Pancreas (tissue), 10 donors: ENCODE results near the gene NF1. TPM values are rescaled to one million over a fixed set of nuclear protein-coding genes. Genes with fewer than 3 reads are reported as not detected.
"Not testable (repeated sequence)": the region's sequence is repeated elsewhere in the genome, so short reads cannot be mapped to it uniquely, and the experiment has no call there.

Experiments
- ATAC-seq, 4 donors: fragments of 200-7000 bp; cut with Tn5 transposase; one replicate each; pipeline versions ENCODE4 v1.8.0 to v1.9.1; 2020; ENCODE audit warnings: mild to moderate bottlenecking in 4 of 4, moderate library complexity in 4 of 4
- DNase-seq, 6 donors: peaks; one replicate each; pipeline ENCODE4 v3.0.0-alpha.2; 2020
- FAIRE-seq: peaks from 2 replicates; lab custom pipeline; 2012; peaks lifted over from hg19 to GRCh38; lab: Jason Lieb, UNC
- H3K27ac ChIP-seq, 4 donors: fragments of 200-600 bp; sonication (generic); 1 replicate in 3 of 4; 2 replicates in 1 of 4; pipeline versions ENCODE4 v1.5.0 to v1.8.0; 2020
- H3K27me3 ChIP-seq, 4 donors: fragments of 200-600 bp; one replicate each; pipeline ENCODE4 v1.8.0; 2021
- H3K36me3 ChIP-seq, 3 donors: fragments of 200-600 bp; sonication (generic) in 1 of 3; one replicate each; pipeline versions ENCODE4 v1.5.0 to v1.8.0; 2020 to 2021
- H3K4me1 ChIP-seq, 3 donors: fragments of 200-600 bp; one replicate each; pipeline ENCODE4 v1.8.0; 2021
- H3K4me3 ChIP-seq, 4 donors: fragments of 200-600 bp; sonication (generic) in 2 of 4; one replicate each; pipeline versions ENCODE4 v1.5.0 to v1.8.0; 2020 to 2021
- H3K9me3 ChIP-seq, 4 donors: fragments of 200-600 bp; one replicate each; pipeline ENCODE4 v1.8.0; 2021
- WGBS, 2 donors: extraction: QIAGEN DNeasy Blood & Tissue Kit; methylation state at CpG; one replicate each; pipeline ENCODE4 v1.1.7; 2013; 5-methylcytosine and 5-hydroxymethylcytosine counted together
- intact Hi-C, 3 donors: fragments of 100-400 bp; cut with DNase I; formaldehyde crosslinking; loops; one replicate each; pipeline versions ENCODE4 v1.11.1 to v1.14.2; 2022
- polyA plus RNA-seq, 2 donors: library from polyadenylated mRNA; stranded (reverse); fragments of 200-250 nt; gene quantifications; one replicate each; pipeline ENCODE4 v1.2.3, GENCODE V29; 2013
- total RNA-seq, 6 donors: library from RNA; stranded (reverse); fragmentation: NEBNext Ultra II Directional in 4 of 6; extraction: Animal tissue kit (Norgen Biotek cat#: 25700) in 4 of 6; gene quantifications; one replicate each; pipeline versions ENCODE4 v1.2.1 to v1.2.4, GENCODE V29; 2021 to 2023
- TF ChIP-seq, protein P1 (sequence below), 4 donors: fragments of 200-600 bp; sonication (generic) in 3 of 4; IDR thresholded peaks; one replicate each; pipeline versions ENCODE4 v1.5.0 to v1.8.0; 2021; ENCODE audit warnings: antibody characterized with exemption in 4 of 4
- donor health status: healthy with polysubstance abuse.
- donor health status: DM: no; HTN: no; CAD: no; lungs with moderate emphysema.
- donor health status: DM: no; HTN: no; CAD: no.
- donor health status: control.
- donor health status: control.
- donor health status: Bipolar disorder and iron deficiency.
- donor health status: DM: yes; HTN: yes; CAD: no.
- donor health status: DM: no; HTN: no; CAD: no.
- donor health status: DM: no; HTN: no; CAD: no.
- donor health status: DM: yes; HTN: yes; CAD: no.

The NF1 gene
- total and polyA plus RNA-seq, 8 donors = 6.6 to 38.4 (median 27.8) TPM

DNA sequence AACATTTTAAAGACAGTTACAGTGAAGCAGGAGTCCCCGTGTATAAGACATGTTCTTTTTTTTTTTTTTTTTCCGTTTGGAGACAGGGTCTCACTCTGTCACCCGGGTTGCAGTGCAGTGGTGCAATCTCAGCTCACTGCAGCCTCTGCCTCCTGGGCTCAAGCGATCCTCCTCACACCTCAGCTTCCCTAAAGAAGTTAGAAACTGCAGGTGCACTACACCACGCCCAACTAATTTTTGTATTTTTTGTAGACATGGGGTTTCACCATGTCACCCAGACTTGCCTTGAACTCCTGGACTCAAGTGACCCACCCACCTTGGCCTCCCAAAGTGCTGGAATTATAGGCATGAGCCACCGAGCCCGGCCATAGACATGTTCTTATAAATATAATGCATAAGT lies 216.1 kb downstream of the NF1 start:
- H3K4me3 ChIP-seq = peak overlapping the region in 1 of 4 donors; percentile 3
- FAIRE-seq (no peak), DNase-seq (no peak), ATAC-seq (no peak)
- intact Hi-C loops = no loop called here
- no peaks in the 10 kb centered on the region for H3K9me3 ChIP-seq
- TF ChIP-seq, protein P1, sequence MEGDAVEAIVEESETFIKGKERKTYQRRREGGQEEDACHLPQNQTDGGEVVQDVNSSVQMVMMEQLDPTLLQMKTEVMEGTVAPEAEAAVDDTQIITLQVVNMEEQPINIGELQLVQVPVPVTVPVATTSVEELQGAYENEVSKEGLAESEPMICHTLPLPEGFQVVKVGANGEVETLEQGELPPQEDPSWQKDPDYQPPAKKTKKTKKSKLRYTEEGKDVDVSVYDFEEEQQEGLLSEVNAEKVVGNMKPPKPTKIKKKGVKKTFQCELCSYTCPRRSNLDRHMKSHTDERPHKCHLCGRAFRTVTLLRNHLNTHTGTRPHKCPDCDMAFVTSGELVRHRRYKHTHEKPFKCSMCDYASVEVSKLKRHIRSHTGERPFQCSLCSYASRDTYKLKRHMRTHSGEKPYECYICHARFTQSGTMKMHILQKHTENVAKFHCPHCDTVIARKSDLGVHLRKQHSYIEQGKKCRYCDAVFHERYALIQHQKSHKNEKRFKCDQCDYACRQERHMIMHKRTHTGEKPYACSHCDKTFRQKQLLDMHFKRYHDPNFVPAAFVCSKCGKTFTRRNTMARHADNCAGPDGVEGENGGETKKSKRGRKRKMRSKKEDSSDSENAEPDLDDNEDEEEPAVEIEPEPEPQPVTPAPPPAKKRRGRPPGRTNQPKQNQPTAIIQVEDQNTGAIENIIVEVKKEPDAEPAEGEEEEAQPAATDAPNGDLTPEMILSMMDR (IDR thresholded peaks at IDR 0.05) = no peak
- WGBS, 2 donors = 86% methylated on average over 7 of the region's 7 CpGs
- no peaks in the 10 kb centered on the region for H3K27me3 ChIP-seq
- H3K36me3 ChIP-seq = no peaks in the 10 kb centered on the region
- peak overlapping the region in 1 of 4 donors; percentile 39 for H3K27ac ChIP-seq
- peaks cover 0 to 1% (median 0%) of the 10 kb centered on the region in 3 donors for H3K4me1 ChIP-seq

DNA sequence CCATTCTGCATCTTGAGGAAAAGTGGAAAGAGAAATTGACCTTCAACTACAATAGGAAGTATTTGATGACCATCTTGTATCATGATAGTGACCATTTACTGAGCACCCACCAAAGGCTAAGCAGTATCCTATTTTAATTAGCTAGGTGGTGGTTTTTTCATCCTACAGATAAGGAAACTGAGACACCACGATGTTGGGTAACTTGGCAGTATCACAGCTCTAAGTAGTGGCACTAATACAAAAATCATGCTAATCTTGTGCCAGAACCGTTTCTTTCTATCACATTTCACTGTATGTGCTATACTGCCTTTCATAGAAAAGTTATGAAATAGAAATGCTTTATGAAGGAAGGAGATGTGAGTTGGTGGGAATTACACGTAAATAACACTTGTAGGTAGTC lies 216.7 kb downstream of the NF1 start:
- TF ChIP-seq, protein P1 (IDR thresholded peaks at IDR 0.05) = no peak
- no peak for ATAC-seq
- Histone ChIP-seq H3K27me3 (no peaks in the 10 kb centered on the region), H3K9me3 (no peaks in the 10 kb centered on the region), H3K36me3 (no peaks in the 10 kb centered on the region), H3K4me3 (no peak overlapping the region), H3K4me1 (peaks cover 0 to 8% (median 0%) of the 10 kb centered on the region in 3 donors), H3K27ac (peak overlapping the region in 1 of 4 donors; percentile 39)
- WGBS, 2 donors = 86 to 89% methylated on average over 3 of the region's 3 CpGs
- intact Hi-C loops = no loop called here
- FAIRE-seq = no peak
- DNase-seq = no peak

DNA sequence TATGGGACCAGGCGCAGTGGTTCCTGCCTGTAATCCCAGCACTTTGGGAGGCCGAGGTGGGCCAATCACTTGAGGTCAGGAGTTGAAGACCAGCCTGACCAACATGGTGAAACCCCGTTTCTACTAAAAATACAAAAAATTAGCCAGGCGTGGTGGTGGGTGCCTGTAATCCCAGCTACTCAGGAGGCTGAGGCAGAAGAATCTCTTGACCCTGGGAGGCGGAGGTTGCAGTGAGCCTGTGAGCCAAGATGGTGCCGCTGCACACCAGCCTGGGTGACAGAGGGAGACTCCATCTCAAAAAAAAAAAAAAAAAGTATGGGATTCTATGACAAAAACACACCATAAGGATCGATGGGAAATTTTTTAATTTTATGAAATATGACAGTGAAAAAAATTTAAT lies 217.4 kb downstream of the NF1 start:
- H3K27me3 ChIP-seq, ATAC-seq, H3K4me3 ChIP-seq, H3K9me3 ChIP-seq, FAIRE-seq, intact Hi-C loops, DNase-seq, H3K36me3 ChIP-seq: not testable (repeated sequence)
- peaks cover 0 to 12% (median 0%) of the 10 kb centered on the region in 3 donors for H3K4me1 ChIP-seq
- peak overlapping the region in 1 of 4 donors; percentile 39 for H3K27ac ChIP-seq
- 81 to 85% methylated on average over 6 to 7 of the region's 7 CpGs for WGBS, 2 donors

DNA sequence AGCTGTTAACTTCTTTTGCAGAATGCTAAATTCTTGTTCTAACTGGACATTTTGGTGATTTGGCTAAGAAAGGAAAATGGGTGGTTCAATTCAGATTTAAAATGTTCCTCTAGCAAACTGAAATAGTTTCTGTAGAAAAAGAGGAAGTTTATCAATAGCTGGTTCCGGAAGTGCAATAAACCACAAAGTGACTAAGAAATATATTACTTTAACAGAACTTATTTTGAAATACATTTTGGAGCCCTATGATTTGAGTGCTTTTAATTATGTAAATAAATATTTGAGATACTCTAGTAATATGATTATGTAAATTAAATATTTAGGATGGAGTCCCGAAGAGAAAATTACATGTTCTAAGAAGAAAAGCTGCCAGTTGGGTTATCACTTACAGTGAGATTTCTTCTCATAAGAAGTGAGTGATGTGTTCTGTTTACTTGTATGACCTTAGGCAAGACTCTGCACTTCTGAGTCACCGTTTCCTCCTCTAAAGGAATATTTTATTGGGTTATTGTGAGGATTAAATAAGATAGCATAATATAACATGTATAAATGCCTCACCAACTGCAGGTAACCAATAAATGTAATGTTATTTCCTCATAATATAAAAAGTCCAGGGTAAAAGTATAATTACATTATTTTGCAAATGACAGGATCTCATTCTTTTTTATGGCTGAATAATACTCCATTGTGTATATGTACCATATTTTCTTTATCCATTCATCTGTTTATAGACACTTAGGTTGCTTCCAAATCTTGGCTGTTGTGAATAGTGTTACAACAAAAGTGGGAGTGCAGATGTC lies 219.4 kb downstream of the NF1 start, which contains the start of gene EVI2B:
Gene EVI2B, minus strand, starts transcription at position 73 of the 800 bp plus-strand sequence. CDS start 8,445 bp downstream, outside the sequence.
- TF ChIP-seq, protein P1 (IDR thresholded peaks at IDR 0.05) = no peak
- H3K9me3 ChIP-seq = no peaks in the 10 kb centered on the region
- DNase-seq = no peak
- 89 to 90% methylated on average over 3 of the region's 3 CpGs for WGBS, 2 donors
- intact Hi-C loops = no loop called here
- ATAC-seq = peak in 3 of 4 donors; percentile 30 to 48 (median 47)
- peaks cover 0 to 12% (median 3%) of the 10 kb centered on the region in 3 donors for H3K4me1 ChIP-seq
- peak within 1 kb of the TSS in 1 of 4 donors; percentile 1 for H3K4me3 ChIP-seq
- no peaks in the 10 kb centered on the region for H3K27me3 ChIP-seq
- FAIRE-seq = peak; percentile 68
- H3K36me3 ChIP-seq = no peaks in the 10 kb centered on the region
- peak within 1 kb of the TSS in 2 of 4 donors; percentile 12 to 30 for H3K27ac ChIP-seq

DNA sequence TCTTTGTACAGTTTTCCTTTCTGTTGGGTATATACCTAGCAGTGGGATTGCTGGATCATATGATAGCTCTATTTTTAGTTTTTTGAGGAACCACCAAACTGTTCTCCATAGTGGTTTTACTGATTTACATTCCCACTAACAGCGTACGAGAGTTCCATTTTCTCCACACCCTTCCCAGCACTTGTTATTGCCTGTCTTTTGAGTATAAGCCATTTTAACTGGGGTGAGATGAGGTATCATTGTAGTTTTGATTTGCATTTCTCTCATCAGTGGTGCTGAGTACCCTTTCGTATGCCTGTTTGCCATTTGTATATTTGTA lies 220.0 kb downstream of the NF1 start:
- H3K9me3 ChIP-seq = no peaks in the 10 kb centered on the region
- DNase-seq (no peak), ATAC-seq (no peak), FAIRE-seq (no peak)
- peaks cover 0 to 12% (median 3%) of the 10 kb centered on the region in 3 donors for H3K4me1 ChIP-seq
- H3K36me3 ChIP-seq = no peaks in the 10 kb centered on the region
- intact Hi-C loops = no loop called here
- H3K27ac ChIP-seq = peak overlapping the region in 1 of 4 donors; percentile 7
- H3K27me3 ChIP-seq = no peaks in the 10 kb centered on the region
- 80 to 95% methylated on average over 3 of the region's 3 CpGs for WGBS, 2 donors
- TF ChIP-seq, protein P1 (IDR thresholded peaks at IDR 0.05) = no peak
- H3K4me3 ChIP-seq = no peak overlapping the region
